IPS-18c (cell line): Measurements from ENCODE around the gene LUM.

ENCODE experiments used
- H3K4me3 ChIP-seq: 2 replicates; pipeline ENCODE4 v1.7.0; 2013; ENCODE audit warnings: low read depth, mild to moderate bottlenecking, low read length, moderate library complexity; ENCODE audit not compliant: insufficient read depth
- H3K9me3 ChIP-seq: one replicate; pipeline ENCODE4 v1.6.1; 2013; ENCODE audit warnings: mild to moderate bottlenecking, low read length, moderate library complexity; ENCODE audit not compliant: control insufficient read depth, insufficient read depth

LUM gene

DNA sequence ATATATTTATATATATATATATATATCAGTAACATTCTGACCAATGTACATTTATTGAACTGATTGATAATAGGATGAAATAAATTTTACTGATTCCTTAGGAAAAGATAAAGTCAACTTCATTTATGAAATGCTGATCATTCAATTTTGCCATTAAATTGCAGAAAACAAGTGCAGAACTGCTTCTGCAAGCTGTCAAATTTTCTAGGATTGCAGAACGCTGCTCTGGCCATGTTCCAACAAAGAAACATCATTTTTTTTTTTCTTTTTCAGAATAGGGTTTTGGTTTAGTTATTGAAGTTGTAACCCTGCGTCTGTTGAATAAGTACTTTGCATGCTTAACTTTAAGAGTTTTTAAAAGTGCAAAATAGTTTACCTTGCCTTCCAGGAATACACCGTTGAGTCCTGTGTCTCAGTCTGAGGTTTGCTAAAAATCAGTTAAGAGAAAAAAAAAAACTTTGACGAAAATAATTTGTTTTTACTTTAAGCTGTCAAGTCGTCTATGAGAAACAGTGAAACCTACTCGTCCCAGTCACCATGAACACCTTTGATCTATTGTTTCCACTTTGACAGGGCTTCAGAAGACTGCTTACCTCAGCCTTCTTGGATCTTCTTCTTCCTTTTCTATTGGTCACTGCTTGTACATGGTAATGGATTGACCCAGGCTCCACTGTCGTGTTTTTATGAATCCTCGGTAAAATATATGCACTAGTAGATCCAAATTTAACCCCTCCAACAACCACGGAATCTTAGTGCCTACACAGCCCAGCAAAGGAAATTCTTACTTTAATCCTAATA lies 53.7 kb downstream of the LUM start, which contains the start of gene KERA:
Gene KERA (minus strand): TSS at position 657 of the 798 bp plus-strand sequence. CDS start 1,743 bp downstream, outside the sequence.
- no peak within 1 kb of the TSS for H3K4me3 ChIP-seq
- H3K9me3 ChIP-seq, result no peaks in the 10 kb centered on the region

DNA sequence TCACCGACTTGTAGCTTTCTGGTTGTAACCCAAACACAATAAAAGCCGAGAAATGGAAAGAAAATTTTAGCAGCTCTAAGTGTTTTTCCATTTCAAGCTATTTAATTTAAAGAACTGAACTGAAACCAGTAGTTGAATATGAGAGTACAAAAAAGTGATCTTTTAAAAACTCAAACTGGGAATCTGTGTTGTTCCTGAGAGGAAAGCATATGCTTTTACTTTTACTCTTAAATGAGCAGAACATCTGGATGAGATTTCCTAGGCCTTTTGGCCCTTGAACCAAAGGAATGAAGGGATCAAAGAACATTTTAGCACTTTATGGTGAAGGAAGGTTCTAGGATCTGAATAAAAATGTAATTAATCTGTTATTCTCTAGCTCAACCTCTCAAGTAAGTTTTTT lies 54.8 kb downstream of the LUM start:
- H3K4me3 ChIP-seq, result no peak overlapping the region
- H3K9me3 ChIP-seq, result no peaks in the 10 kb centered on the region

GRCh38 chr12:91055976-91056375 lies 55.3 kb downstream of the LUM start:
- Histone ChIP-seq H3K4me3 (no peak overlapping the region), H3K9me3 (no peaks in the 10 kb centered on the region)

GRCh38 chr12:91053951-91054715 lies 57.2 kb downstream of the LUM start:
- Histone ChIP-seq H3K9me3 (no peaks in the 10 kb centered on the region), H3K4me3 (no peak overlapping the region)
